ENCODE measurements around the gene CNOT10.
A peak's percentile ranks its signal among the peaks of the same experiment; 100 is the strongest.
"Not testable (repeated sequence)": the region's sequence is repeated elsewhere in the genome, so short reads cannot be mapped to it uniquely, and the experiment has no call there.

The CNOT10 gene

GRCh38 chr3:32696523-32696922 is 11.5 kb downstream of the CNOT10 start:
- DNase-seq (ENCODE audit: low spot score): no peak

GRCh38 chr3:32698506-32698905 is 13.5 kb downstream of the CNOT10 start:
- DNase-seq (ENCODE audit: low spot score): no peak

- no peak for DNase-seq (ENCODE audit: low spot score)
These were observed 14.4 kb downstream of the CNOT10 start for GRCh38 chr3:32699429-32699828.

GRCh38 chr3:32700244-32700643 is 15.3 kb downstream of the CNOT10 start:
- DNase-seq (ENCODE audit: low spot score): no peak

- DNase-seq (ENCODE audit: low spot score): no peak
These were observed 18.5 kb downstream of the CNOT10 start for GRCh38 chr3:32703491-32703972.

- no peak for DNase-seq (ENCODE audit: low spot score)
These were observed 20.2 kb downstream of the CNOT10 start for GRCh38 chr3:32705232-32705631.

- DNase-seq (ENCODE audit: low spot score): peak; percentile 17
These were observed 21.5 kb downstream of the CNOT10 start for GRCh38 chr3:32706348-32707025.

GRCh38 chr3:32707026-32707370 is 22.0 kb downstream of the CNOT10 start:
- no peak for DNase-seq (ENCODE audit: low spot score)

GRCh38 chr3:32708672-32709283 is 23.8 kb downstream of the CNOT10 start:
- DNase-seq (ENCODE audit: low spot score): no peak

- DNase-seq (ENCODE audit: low spot score): no peak
These were observed 24.4 kb downstream of the CNOT10 start for GRCh38 chr3:32709346-32709745.

GRCh38 chr3:32712506-32713055 is 27.6 kb downstream of the CNOT10 start:
- DNase-seq (ENCODE audit: low spot score): peak; percentile 4

GRCh38 chr3:32713181-32713580 is 28.2 kb downstream of the CNOT10 start:
- DNase-seq (ENCODE audit: low spot score): no peak

- no peak for DNase-seq (ENCODE audit: low spot score)
These were observed 34.3 kb downstream of the CNOT10 start for GRCh38 chr3:32719335-32719734.

GRCh38 chr3:32719931-32720330 is 34.9 kb downstream of the CNOT10 start:
- no peak for DNase-seq (ENCODE audit: low spot score)

- no peak for DNase-seq (ENCODE audit: low spot score)
These were observed 40.7 kb downstream of the CNOT10 start for GRCh38 chr3:32725721-32726120.

GRCh38 chr3:32733631-32734229 is 48.7 kb downstream of the CNOT10 start:
- DNase-seq (ENCODE audit: low spot score): peak; percentile 55

GRCh38 chr3:32734756-32735155 is 49.8 kb downstream of the CNOT10 start:
- no peak for DNase-seq (ENCODE audit: low spot score)

GRCh38 chr3:32743470-32743869 is 58.5 kb downstream of the CNOT10 start:
- DNase-seq (ENCODE audit: low spot score): not testable (repeated sequence)

- no peak for DNase-seq (ENCODE audit: low spot score)
These were observed 58.9 kb downstream of the CNOT10 start for GRCh38 chr3:32743934-32744333.

GRCh38 chr3:32751377-32751776 is 66.4 kb downstream of the CNOT10 start:
- no peak for DNase-seq (ENCODE audit: low spot score)

- DNase-seq (ENCODE audit: low spot score): no peak
These were observed 70.8 kb downstream of the CNOT10 start for GRCh38 chr3:32755761-32756160.

GRCh38 chr3:32757618-32758374 is 72.8 kb downstream of the CNOT10 start:
- no peak for DNase-seq (ENCODE audit: low spot score)

Data from kidney tubule cell (primary cell).